ENCODE results near the gene GKAP1. TPM values are rescaled to one million over a fixed set of nuclear protein-coding genes. Genes with fewer than 3 reads are reported as not detected.

The GKAP1 gene
- 4.0 to 7.5 TPM (median 5.8 TPM) in 5 replicates for total RNA-seq (2022; extraction: Qiagen RNA extraction; ENCODE audit: low read depth)

GRCh38 chr9:83817356-83818278 is at the start of gene GKAP1:
Gene GKAP1, minus strand, starts transcription at chr9:83817769. Its CDS starts 11,252 bp downstream, at chr9:83806517.

DNA sequence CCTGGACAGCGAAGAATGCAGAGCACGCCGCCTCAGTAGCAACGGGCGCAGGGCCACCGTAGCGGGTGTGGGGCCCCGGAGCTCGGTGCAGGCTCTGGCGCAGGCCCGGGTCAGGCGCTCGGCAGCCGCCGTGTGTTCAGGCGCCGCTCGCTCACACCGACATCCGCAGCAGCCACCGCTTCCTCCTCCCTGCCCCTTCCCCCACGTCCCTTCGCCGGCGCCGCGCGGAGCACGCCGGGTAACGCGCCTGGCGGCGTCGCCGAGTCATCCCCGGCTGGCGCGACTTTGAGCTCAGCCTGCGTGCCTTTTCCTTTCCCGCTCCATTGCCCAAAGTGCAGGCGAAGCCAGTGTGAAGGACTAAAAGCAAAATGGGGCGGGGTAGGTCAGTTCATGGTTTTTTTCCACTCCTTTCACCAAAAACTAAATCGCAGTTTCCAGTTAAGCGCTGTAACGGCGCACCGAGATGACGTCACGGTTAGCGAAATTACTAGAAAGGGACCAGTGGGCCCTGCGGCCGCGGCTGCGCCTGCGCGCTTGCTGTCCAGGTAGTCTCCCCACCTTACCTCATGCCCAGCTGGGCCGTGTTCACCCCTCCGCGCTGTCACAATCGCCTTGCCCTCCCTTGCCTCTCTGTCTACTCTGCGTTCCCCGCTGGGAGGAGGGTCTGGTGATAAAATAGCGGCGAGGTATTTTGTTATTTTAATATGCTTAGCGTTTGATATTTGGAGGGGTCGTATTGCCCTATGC is 109.6 kb downstream of the GKAP1 start, which contains the start of gene UBQLN1:
TSS of gene UBQLN1 (minus strand) at position 191 of the 747 bp plus-strand sequence. CDS start 279 bp downstream, outside the sequence.

Other genes with a start within 250 kb of the GKAP1 start
- gene IDNK, start 194.6 kb downstream of the GKAP1 start, total RNA-seq (2022; extraction: Qiagen RNA extraction; ENCODE audit: low read depth) = 5.4 to 9.7 TPM (median 6.2 TPM) in 5 replicates
- 91.8 to 119 TPM (median 106 TPM) in 5 replicates for gene UBQLN1, start 109.8 kb downstream of the GKAP1 start, total RNA-seq (2022; extraction: Qiagen RNA extraction; ENCODE audit: low read depth)
- gene KIF27, start 103.7 kb upstream of the GKAP1 start, total RNA-seq (2022; extraction: Qiagen RNA extraction; ENCODE audit: low read depth) = 0.68 to 1.7 TPM (median 1.3 TPM) in 5 replicates
- gene HNRNPK, start 162.4 kb upstream of the GKAP1 start, total RNA-seq (2022; extraction: Qiagen RNA extraction; ENCODE audit: low read depth) = 538 to 741 TPM (median 554 TPM) in 5 replicates
- gene RMI1, start 163.0 kb upstream of the GKAP1 start, total RNA-seq (2022; extraction: Qiagen RNA extraction; ENCODE audit: low read depth) = 8.1 to 14.7 TPM (median 11.7 TPM) in 5 replicates

Data from A549 treated with ZK216348 at 1 μM for 4 hours (cell line).